CD4-positive, alpha-beta T cell treated with Interleukin-21 for 1 hour (primary cell): Measurements from ENCODE around the gene CLBA1.
"Not testable (repeated sequence)": the region's sequence is repeated elsewhere in the genome, so short reads cannot be mapped to it uniquely, and the experiment has no call there.

Experiments used
- DNase-seq: peaks from one replicate; pipeline ENCODE4 v3.0.0-alpha.2; 2020

Gene CLBA1

GRCh38 chr14:104985675-104986486, at the start of gene CLBA1:
CLBA1 (plus strand) TSS chr14:104985788; CDS start chr14:104986432, 644 bp downstream.
- DNase-seq: peak; percentile 90

DNA sequence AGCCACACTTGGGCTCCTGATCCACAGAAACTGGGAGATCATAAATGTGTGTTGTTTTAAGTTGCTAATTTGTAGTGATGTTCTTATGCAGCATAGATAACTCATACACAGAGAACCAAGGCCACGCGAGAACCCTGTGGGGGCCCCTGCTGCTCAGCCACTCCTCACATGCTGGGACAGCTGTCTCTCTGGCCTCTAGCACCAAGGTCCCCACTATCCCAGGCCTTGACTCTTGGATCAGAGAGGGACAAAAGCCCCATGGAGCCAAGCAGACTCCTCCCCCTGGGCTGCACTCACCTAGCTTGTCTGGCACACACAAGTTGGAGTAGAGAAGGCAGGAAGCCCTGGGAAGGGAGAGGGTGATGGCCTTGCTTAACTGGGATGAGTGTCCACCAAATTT, 49.6 kb upstream of the CLBA1 start:
- no peak for DNase-seq

DNA sequence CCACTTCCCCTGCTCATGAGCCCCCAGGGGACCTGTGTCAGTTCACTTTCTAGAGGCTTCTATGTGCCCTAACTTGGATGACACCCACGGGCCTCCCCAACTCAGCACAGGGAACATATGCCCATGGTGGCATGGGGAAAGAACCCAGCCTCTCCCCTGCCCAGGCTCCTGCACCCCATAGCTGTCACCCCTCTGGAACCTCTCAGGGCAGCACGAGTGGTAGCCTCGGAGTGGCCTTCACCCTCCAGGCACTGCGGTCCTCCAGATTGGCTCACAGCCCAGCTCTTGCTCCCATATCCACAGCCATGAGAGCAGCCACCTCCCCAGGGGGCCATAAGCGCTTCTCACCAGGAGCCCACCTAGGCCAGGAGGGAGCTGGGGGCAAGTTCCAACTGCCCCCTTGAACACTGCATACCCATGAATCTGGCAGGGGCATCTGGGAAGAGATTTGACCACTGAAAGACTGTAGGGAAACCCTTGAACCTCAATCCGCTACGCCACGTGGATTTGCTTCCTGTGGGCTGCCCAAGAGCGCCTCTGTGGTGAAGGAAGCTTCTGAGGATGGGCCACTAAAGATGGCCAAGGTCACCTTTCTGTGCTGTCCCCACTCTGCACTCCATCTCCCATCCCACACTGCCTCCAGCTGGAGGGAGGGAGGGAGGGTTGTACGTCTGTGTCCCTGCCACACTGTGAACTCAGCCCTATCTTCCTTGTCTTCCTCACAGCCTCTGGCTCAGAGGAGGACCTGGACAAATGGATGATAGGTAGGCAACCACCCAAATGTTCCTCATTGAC, 49.0 kb upstream of the CLBA1 start:
- DNase-seq: no peak

DNA sequence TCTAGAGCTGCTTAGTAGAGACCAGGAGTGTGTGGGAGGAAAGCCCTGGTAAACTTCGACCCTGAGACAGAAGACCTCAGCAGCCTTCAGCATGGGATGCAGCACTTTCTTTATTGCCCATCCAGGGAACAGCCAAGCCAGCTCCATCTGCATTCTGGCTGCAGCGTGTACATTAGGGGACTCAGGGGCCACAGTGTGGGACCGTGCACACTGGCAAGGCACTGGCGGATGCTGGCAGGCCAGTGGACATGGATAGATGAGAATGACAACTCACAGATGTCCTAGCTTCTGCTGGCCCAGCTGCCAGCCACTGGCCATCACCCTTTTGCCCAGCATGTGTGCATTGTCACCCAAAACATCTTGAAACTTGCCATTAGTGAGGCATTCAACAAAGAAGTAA, 48.4 kb upstream of the CLBA1 start:
- no peak for DNase-seq

DNA sequence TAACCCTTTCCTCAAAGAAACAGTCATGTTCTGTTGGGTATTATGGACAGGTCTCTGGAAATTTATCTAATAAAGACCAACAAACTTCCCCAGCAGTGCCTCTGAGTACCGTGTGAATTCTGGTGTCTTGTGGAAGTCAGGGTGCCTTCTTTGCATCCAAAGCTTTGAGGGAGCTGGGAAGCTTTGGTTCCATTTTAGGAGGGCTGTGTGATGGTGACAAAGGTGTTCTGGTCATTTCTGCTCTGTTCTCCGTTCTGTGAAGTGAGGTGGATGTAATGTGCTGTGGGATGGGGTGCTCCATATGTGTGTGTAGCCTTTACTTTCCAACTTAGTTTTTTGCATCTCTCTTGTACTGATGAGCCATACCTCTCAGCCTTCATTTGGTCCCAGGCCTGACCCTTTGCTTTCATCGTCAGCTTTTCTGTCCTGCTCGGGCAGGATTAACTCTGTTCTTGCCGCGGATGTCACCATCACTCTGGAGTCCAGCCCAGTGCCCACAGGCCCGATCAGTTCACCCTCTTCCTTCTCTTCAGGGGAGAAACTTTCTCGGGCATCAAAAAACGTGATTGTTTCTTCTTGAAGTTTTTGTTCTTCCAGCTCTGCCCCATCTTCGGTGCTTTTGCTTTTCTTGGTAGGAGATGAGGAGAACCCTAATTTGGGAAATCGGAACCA, 47.8 kb upstream of the CLBA1 start:
- DNase-seq: no peak

DNA sequence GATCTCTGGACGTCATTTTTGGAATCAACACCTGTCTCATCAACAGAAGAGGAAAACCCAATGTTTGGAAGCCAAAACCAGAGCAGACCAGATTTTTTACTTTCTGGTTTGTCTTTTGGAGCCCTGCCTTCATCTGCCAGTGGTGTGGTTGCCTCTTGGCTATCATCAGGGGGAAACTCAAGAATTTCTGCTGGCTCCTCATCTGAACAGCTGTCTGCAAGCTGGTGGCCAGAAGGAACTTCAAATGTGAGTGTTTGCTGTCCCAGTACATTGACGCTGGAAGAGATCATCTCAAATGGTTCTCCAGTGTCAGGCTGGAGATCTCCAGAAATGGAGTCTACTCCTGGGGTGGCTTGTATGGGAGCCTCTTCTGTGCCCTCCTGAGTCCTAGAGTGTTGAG, 47.2 kb upstream of the CLBA1 start:
- DNase-seq: no peak

DNA sequence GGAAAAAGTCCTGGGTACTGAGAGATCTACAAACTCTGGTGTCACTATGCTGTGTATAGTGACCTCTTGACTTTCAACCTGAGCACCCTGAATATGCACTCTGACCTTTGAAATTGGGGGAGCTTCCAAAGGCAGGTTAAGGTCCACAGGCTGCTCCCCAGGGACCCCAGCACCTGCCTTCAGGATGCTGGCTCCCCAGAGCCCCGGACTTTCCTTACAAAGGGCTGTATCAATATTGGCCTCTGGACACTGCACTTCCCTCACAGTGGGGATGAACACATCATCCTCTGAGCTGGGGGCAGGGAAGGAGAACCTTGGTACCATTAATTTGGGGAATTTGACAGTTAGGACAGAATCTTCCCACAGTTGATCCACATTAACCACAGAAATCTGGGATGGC, 46.6 kb upstream of the CLBA1 start:
- DNase-seq: no peak

GRCh38 chr14:104939666-104940410, 45.8 kb upstream of the CLBA1 start:
- DNase-seq: no peak

DNA sequence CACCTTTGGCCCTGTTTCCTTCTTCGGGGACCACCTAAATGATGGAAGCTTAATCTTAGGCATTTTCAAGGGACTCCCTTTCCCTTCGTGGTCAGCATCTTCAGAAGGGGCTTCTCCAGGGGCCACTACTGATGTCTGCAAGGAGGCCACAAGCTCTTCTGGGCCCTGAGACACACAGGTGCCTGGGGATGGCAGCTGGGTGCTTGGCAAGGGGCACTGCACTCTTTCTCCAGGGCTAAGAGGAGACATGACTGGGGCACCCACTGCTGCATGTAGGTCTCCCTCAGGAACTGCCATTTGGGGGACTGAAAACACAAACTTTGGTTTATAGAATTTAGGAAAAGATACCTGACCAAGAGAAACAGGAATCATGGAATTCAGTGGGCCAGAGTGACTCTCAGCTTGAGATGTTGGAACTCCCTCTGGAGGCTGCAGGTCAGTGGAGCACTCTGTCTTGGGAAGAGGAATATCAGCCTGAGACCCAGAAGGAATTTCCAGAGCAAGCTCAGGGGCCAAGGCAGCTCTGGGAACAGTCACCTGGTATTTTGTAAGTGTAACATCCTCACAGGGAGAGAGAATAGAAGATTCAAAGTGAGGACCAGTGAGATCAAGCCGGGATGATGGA, 45.0 kb upstream of the CLBA1 start:
- DNase-seq: no peak

GRCh38 chr14:104941508-104942365, 43.9 kb upstream of the CLBA1 start:
- DNase-seq: no peak

- no peak for DNase-seq
Observed at GRCh38 chr14:104942586-104942985, 43.0 kb upstream of the CLBA1 start.

DNA sequence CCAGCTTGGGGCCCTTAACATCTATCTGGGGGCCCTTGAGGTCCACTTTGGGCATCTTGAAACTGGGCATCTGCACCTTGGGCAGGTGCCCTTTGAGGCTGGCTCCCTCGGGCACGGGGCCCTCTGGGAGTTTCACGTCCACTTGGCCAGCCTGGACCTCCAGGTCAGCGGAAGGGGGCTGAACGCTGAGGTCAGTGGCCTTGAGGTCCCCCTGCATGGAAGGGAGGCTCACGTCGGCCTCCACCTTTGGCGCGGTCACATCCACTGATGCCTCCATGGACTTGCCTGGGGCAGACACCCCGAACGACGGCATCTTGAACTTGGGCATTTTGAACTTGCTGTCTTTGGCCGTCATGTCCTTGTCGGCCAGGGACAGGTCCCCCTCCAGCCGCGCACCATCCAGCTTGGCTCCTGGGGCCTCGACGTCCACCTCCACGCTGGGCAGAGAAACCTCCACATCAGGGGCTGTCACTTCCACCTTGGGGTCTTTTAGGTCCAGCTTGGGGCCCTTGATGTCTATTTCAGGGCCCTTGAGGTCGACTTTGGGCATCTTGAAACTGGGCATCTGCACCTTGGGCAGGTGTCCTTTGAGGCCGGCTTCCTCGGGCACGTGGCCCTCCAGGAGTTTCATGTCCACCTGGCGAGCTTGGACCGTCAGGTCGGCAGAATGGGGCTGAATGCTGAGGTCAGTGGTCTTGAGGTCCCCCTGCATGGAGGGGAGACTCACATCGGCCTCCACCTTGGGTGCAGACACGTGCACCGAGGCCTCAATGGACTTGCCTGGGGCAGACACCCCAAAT, 42.2 kb upstream of the CLBA1 start:
- DNase-seq: not testable (repeated sequence)

DNA sequence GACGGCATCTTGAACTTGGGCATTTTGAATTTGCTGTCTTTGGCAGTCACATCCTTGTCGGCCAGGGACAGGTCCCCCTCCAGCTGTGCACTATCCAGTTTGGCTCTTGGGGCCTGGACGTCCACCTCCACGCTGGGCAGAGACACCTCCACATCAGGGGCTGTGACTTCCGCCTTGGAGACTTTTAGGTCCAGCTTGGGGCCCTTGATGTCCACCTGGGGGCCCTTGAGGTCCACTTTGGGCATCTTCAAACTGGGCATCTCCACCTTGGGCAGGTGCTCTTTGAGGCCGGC, 41.6 kb upstream of the CLBA1 start:
- DNase-seq: not testable (repeated sequence)

GRCh38 chr14:104944436-104945205, 41.0 kb upstream of the CLBA1 start:
- not testable (repeated sequence) for DNase-seq

GRCh38 chr14:104945266-104945665, 40.3 kb upstream of the CLBA1 start:
- not testable (repeated sequence) for DNase-seq

- not testable (repeated sequence) for DNase-seq
Observed at GRCh38 chr14:104945986-104946965, 39.3 kb upstream of the CLBA1 start.

- DNase-seq: not testable (repeated sequence)
Observed at GRCh38 chr14:104947201-104947600, 38.4 kb upstream of the CLBA1 start.
